HepG2 (cell line): Measurements from ENCODE around the gene PIH1D2. TPM values are rescaled to one million over a fixed set of nuclear protein-coding genes. Genes with fewer than 3 reads are reported as not detected.
A peak's percentile ranks its signal among the peaks of the same experiment; 100 is the strongest.

Experiments
- AHR ChIP-seq: IDR thresholded peaks from 2 replicates; pipeline ENCODE4 v1.6.1; 2018; ENCODE audit warnings: missing genetic modification reagents, missing compliant biosample characterization
- DMTF1 ChIP-seq: sonication (generic); formaldehyde crosslinking; IDR thresholded peaks from 2 replicates; pipeline ENCODE4 v1.4.0; 2020; ENCODE audit warnings: mild to moderate bottlenecking, missing genetic modification reagents
- ETV6 ChIP-seq: sonication (generic); formaldehyde crosslinking; conservative IDR thresholded peaks from 2 replicates; pipeline ENCODE4 v1.4.0; 2020; ENCODE audit warnings: missing genetic modification reagents
- FOXA3 ChIP-seq: IDR thresholded peaks from 2 replicates; pipeline ENCODE4 v1.6.1; 2016; ENCODE audit warnings: missing genetic modification reagents, missing compliant biosample characterization
- HIVEP1 ChIP-seq: sonication (generic); formaldehyde crosslinking; IDR thresholded peaks from 2 replicates; pipeline ENCODE4 v1.4.0; 2020; ENCODE audit warnings: mild to moderate bottlenecking, missing genetic modification reagents
- KDM1A ChIP-seq: IDR thresholded peaks from 2 replicates; pipeline ENCODE4 v1.6.1; 2016; ENCODE audit warnings: missing compliant biosample characterization
- KDM3A ChIP-seq: IDR thresholded peaks from 2 replicates; pipeline ENCODE4 v1.6.1; 2018; ENCODE audit warnings: low read depth, missing compliant biosample characterization
- MIER2 ChIP-seq: IDR thresholded peaks from 2 replicates; pipeline ENCODE4 v1.6.1; 2016; ENCODE audit warnings: missing biosample characterization, missing genetic modification reagents
- MTF2 ChIP-seq: sonication (generic); formaldehyde crosslinking; IDR thresholded peaks from 2 replicates; pipeline ENCODE4 v1.5.0; 2020; ENCODE audit warnings: missing genetic modification reagents, borderline replicate concordance
- RXRA ChIP-seq: sonication (generic); formaldehyde crosslinking; IDR thresholded peaks from 2 replicates; pipeline ENCODE4 v1.5.1; 2020; ENCODE audit warnings: missing genetic modification reagents
- TAF1 ChIP-seq: sonication (generic); formaldehyde crosslinking; IDR thresholded peaks from 2 replicates; pipeline ENCODE4 v1.4.0; 2020; ENCODE audit warnings: missing genetic modification reagents
- TMF1 ChIP-seq: sonication (generic); formaldehyde crosslinking; IDR thresholded peaks from 2 replicates; pipeline ENCODE4 v1.8.1; 2022; ENCODE audit warnings: low read depth, missing genetic modification reagents
- ZNF124 ChIP-seq: sonication (generic); formaldehyde crosslinking; IDR thresholded peaks from 2 replicates; pipeline ENCODE4 v1.4.0; 2020; ENCODE audit warnings: missing genetic modification reagents
- ZNF343 ChIP-seq: sonication (generic); formaldehyde crosslinking; IDR thresholded peaks from 2 replicates; pipeline ENCODE4 v1.4.0; 2020; ENCODE audit warnings: mild to moderate bottlenecking, missing genetic modification reagents
- ZNF44 ChIP-seq: sonication (generic); formaldehyde crosslinking; IDR thresholded peaks from 2 replicates; pipeline ENCODE4 v1.5.1; 2020; ENCODE audit warnings: mild to moderate bottlenecking, missing genetic modification reagents
- ZNF564 ChIP-seq: sonication (generic); formaldehyde crosslinking; IDR thresholded peaks from 2 replicates; pipeline ENCODE4 v1.8.1; 2023; ENCODE audit warnings: mild to moderate bottlenecking, missing genetic modification reagents
- ZNF570 ChIP-seq: sonication (generic); formaldehyde crosslinking; IDR thresholded peaks from 2 replicates; pipeline ENCODE4 v1.4.0; 2020; ENCODE audit warnings: mild to moderate bottlenecking, missing genetic modification reagents, borderline replicate concordance
- polyA plus RNA-seq, 8 experiments: library from polyadenylated mRNA; depleted of rRNA in 3 of 8; stranded (reverse) in 7 of 8; unstranded in 1 of 8; fragments of >200 nt; fragmentation: Illumina TruSeq in 4 of 8; extraction: Trizol in 4 of 8; gene quantifications; 2 replicates each; pipeline versions ENCODE4 v1.2.1 to v1.2.3, GENCODE V29; 2011 to 2016; ENCODE audit warnings: low read depth in 4 of 8, missing spikeins in 1 of 8, mixed read lengths in 1 of 8; ENCODE audit not compliant: insufficient read depth in 1 of 8
- total RNA-seq, 5 experiments: library from RNA; depleted of rRNA; stranded (reverse); fragments of >200 nt; fragmentation: Illumina TruSeq; extraction: Trizol; gene quantifications; 2 replicates each; pipeline ENCODE4 v1.2.3, GENCODE V29; 2016; ENCODE audit warnings: low read depth in 1 of 5
- TF ChIP-seq, protein P1 (sequence below): sonication (generic); formaldehyde crosslinking; IDR thresholded peaks from 2 replicates; pipeline ENCODE4 v1.4.0; 2020; ENCODE audit warnings: missing genetic modification reagents
- TF ChIP-seq, protein P2 (sequence below): sonication (generic); IDR thresholded peaks from 2 replicates; pipeline ENCODE4 v1.6.1; 2016; ENCODE audit warnings: low read depth, borderline replicate concordance
- TF ChIP-seq, protein P3 (sequence below): sonication (generic); formaldehyde crosslinking; IDR thresholded peaks from 2 replicates; pipeline ENCODE4 v1.4.0; 2020; ENCODE audit warnings: mild to moderate bottlenecking, low read depth, missing genetic modification reagents
- TF ChIP-seq, protein P4 (sequence below): sonication (generic); formaldehyde crosslinking; IDR thresholded peaks from 2 replicates; pipeline ENCODE4 v1.5.0; 2020; ENCODE audit warnings: missing genetic modification reagents

The PIH1D2 gene
- total and polyA plus RNA-seq, 2 of the 13 experiments (the other 11 are each of a cell fraction or from before 2014, with no cell fraction given), result 0.49 to 2.7 TPM

GRCh38 chr11:112073941-112074811 is at the start of gene PIH1D2, which contains the start of gene NKAPD1 (continued):
- TF ChIP-seq KDM3A (no peak; the same call in 1 of the 2 replicates), HIVEP1 (CRISPR knock-in tag) (no peak), RXRA (CRISPR knock-in tag) (peak; percentile 59; the same call in 1 of the 2 replicates), AHR (CRISPR knock-in tag) (no peak; the same call in 1 of the 2 replicates), ZNF564 (CRISPR knock-in tag) (no peak), FOXA3 (CRISPR knock-in tag) (no peak), MIER2 (CRISPR knock-in tag) (no peak), TAF1 (CRISPR knock-in tag) (peak; percentile 72), KDM1A (CRISPR knock-in tag) (no peak), ZNF44 (peak; percentile 91; the same call in 1 of the 2 replicates), ZNF570 (no peak), DMTF1 (CRISPR knock-in tag) (no peak), ETV6 (0 out of 2 replicates have a peak, but pooled peaks have one; percentile 45), ZNF343 (no peak), ZNF124 (CRISPR knock-in tag) (peak; percentile 50; the same call in 1 of the 2 replicates), MTF2 (CRISPR knock-in tag) (no peak), TMF1 (CRISPR knock-in tag) (no peak)
- TF ChIP-seq, protein P1, sequence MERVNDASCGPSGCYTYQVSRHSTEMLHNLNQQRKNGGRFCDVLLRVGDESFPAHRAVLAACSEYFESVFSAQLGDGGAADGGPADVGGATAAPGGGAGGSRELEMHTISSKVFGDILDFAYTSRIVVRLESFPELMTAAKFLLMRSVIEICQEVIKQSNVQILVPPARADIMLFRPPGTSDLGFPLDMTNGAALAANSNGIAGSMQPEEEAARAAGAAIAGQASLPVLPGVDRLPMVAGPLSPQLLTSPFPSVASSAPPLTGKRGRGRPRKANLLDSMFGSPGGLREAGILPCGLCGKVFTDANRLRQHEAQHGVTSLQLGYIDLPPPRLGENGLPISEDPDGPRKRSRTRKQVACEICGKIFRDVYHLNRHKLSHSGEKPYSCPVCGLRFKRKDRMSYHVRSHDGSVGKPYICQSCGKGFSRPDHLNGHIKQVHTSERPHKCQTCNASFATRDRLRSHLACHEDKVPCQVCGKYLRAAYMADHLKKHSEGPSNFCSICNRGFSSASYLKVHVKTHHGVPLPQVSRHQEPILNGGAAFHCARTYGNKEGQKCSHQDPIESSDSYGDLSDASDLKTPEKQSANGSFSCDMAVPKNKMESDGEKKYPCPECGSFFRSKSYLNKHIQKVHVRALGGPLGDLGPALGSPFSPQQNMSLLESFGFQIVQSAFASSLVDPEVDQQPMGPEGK (CRISPR knock-in tag), result peak; percentile 83
- TF ChIP-seq, protein P2, sequence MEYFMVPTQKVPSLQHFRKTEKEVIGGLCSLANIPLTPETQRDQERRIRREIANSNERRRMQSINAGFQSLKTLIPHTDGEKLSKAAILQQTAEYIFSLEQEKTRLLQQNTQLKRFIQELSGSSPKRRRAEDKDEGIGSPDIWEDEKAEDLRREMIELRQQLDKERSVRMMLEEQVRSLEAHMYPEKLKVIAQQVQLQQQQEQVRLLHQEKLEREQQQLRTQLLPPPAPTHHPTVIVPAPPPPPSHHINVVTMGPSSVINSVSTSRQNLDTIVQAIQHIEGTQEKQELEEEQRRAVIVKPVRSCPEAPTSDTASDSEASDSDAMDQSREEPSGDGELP, result no peak
- TF ChIP-seq, protein P3, sequence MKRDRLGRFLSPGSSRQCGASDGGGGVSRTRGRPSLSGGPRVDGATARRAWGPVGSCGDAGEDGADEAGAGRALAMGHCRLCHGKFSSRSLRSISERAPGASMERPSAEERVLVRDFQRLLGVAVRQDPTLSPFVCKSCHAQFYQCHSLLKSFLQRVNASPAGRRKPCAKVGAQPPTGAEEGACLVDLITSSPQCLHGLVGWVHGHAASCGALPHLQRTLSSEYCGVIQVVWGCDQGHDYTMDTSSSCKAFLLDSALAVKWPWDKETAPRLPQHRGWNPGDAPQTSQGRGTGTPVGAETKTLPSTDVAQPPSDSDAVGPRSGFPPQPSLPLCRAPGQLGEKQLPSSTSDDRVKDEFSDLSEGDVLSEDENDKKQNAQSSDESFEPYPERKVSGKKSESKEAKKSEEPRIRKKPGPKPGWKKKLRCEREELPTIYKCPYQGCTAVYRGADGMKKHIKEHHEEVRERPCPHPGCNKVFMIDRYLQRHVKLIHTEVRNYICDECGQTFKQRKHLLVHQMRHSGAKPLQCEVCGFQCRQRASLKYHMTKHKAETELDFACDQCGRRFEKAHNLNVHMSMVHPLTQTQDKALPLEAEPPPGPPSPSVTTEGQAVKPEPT (CRISPR knock-in tag), result no peak
- TF ChIP-seq, protein P4, sequence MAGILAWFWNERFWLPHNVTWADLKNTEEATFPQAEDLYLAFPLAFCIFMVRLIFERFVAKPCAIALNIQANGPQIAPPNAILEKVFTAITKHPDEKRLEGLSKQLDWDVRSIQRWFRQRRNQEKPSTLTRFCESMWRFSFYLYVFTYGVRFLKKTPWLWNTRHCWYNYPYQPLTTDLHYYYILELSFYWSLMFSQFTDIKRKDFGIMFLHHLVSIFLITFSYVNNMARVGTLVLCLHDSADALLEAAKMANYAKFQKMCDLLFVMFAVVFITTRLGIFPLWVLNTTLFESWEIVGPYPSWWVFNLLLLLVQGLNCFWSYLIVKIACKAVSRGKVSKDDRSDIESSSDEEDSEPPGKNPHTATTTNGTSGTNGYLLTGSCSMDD (CRISPR knock-in tag), result no peak
